Stimulated activated CD8-positive, alpha-beta memory T cell treated with anti-CD3 and anti-CD28 coated beads, Interleukin-2, amount 100 ng/mL, for 1 hour (primary cell): Measurements from ENCODE around the gene NEFH.
"Not testable (repeated sequence)": the region's sequence is repeated elsewhere in the genome, so short reads cannot be mapped to it uniquely, and the experiment has no call there.

Experiments
- DNase-seq, 2 donors: peaks; one replicate each; pipeline ENCODE4 v3.0.0-alpha.2; 2020; ENCODE audit warnings: low read depth in 2 of 2

NEFH gene

DNA sequence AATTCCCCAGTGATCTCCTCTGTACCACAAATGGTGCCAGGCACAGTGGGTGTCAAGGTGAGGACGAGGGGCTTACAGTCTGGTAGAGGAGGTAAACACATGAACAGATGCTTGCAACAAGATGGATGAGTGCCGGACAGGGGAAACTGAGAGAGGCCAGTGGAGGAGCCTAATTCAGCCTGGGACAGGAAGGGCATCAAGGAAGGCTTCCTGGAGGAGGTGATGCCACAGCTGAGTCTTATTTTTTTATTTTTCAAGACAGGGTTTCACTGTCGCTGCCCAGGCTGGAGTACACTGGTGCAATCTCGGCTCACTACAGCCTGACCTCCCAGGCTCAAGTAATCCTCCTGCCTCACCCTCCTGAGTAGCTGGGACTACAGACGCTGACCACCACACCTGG, 18.8 kb upstream of the NEFH start:
- DNase-seq, result no peak

DNA sequence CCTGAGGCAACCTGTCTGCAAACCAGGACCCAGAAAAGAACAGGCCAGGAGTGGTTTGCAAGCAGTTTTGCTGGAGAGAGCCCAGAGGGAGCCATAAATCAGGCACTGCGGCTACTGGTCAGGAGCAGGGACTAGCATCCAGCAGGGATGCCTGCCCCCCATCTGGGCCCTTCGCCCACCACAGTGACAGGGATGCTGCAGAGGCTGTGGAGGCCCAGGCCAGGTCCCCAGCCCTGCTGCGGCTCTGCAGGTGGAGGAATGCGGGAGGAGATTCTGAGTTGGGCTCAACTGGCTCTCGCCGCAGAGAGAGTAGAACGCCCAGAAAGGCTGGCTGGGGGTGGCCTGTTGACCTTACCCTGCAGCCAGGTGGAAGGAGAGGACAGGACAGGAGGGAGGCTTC, 16.4 kb upstream of the NEFH start:
- no peak for DNase-seq

DNA sequence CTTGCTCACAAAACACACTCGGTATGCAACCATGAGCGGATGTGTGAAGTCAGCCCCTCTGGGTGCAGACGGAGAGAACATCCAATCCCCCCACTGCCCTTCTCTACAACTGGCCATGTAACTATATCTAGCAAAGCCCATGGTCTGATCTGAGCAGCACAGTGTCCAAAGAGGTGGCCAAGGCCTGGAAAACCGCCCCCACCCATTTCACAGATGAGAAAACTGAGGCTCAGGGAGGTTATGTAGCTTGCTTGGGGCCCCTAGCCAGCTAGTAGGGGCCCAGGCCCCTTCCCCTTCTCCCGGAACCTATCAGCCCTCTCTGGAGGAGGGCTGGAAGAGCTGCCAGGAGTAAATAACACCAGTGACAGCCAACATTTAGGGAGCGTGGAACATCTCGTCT, 15.4 kb upstream of the NEFH start:
- DNase-seq, result no peak

DNA sequence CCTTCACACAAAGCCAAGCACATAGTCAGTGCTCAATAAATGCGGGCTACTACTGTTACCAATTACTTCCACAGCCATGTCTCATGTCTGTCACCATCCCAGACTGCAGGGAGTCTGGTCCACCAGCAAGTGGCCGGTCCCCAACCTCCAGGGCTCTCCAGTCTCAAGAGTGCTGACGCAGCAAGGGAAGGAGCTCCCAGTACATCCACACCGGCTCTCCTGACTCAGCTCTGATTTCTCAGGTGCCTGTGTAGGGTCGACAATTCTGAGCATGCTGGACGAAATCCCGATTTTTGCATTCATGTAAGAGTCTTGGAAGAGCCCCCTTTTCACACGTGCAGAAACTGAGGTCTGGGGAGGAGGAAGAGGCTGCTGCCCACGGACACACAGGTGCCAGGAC, 10.3 kb upstream of the NEFH start:
- no peak for DNase-seq

DNA sequence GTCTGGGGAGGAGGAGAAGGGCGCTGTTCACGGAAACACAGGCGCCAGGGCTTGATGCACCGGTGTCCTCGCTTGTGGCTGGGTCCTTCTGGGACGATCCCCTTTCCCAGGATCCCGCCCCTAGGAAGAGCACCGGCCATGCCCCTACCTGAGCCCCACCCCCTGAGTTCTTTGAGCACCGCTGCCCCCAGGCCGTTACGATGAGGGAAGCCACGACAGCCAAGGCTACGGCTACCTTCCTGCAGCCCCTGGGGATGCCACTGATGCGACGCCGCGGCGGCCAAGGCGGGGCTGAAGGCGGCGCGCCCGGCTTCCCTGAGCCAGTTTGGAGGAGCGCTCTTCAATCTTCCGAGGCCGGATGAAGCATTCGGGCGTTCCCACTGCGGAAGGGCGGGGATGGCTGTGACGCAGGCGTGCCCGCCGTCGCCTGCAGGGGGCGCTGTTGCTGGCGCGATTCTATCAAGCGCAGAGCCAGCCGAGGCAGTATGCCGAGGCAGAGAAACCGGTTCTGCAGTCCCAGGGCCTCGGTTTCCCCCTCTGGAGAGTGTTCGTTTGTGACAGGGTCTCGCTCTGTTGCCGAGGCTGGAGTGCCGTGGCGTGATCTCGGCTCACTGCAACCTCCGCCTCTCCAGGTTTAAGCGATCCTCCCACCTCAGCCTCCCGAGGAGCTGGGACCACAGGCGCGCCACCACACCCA, 9.7 kb upstream of the NEFH start:
- DNase-seq, result peak; percentile 26 to 36

DNA sequence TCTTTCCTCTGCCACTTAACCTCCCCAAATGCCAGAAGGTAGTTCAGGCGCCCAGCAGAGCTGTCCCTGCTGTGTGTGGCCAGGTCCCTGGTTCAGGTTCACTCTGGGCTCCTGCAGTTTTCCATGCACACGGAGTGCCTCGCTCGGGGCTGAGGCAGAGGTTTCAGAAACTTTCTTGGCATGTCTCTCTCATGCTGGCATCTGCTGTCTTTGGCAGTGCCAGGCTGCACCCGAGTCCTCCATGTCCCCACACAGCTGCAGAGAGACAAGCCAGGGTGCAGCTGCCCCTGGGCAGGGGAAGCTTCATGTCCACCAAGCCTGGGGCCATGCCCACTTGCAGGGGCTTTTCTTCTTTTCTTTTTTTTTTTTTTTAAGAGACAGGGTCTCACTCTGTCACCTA, 7.0 kb upstream of the NEFH start:
- no peak for DNase-seq

DNA sequence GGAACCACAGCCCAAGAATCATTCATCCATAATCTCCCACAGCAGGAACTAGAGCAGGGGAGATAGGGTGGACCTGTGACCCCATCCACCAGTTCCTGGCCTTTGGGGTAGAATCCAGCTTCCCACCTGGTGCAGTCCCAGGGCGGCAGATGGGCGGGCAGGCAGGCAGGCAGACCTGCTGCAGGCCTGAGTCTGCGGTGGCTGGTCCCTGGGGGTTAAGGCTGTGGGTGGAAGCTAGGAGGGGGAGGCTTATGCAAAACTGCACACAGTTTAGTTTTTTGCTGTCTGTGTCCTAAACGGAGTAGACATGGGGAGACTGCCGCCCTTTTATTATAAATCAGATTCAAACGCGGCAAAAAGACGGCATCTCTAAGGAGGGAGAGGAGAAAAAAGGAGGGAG, 4.5 kb upstream of the NEFH start:
- DNase-seq, result no peak

DNA sequence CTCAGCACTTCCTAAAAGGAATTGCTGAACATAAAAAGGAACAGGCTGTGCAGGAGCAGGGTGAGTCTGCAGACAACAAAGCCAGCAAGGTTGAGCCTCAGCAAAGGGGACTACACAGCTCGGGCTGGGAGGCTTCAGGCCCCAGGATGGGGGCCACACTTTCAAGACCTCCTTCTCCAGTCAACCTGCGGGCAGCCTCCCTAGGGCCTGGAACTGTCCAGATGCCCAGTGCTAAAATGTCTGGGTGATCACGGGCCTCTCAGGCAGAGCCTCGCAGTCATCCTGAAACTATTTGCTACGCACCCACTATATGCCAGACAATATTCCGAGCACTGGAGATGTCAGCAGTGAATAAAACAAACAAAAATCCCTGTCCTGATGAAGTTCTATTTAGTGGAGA, 3.9 kb upstream of the NEFH start:
- no peak for DNase-seq

DNA sequence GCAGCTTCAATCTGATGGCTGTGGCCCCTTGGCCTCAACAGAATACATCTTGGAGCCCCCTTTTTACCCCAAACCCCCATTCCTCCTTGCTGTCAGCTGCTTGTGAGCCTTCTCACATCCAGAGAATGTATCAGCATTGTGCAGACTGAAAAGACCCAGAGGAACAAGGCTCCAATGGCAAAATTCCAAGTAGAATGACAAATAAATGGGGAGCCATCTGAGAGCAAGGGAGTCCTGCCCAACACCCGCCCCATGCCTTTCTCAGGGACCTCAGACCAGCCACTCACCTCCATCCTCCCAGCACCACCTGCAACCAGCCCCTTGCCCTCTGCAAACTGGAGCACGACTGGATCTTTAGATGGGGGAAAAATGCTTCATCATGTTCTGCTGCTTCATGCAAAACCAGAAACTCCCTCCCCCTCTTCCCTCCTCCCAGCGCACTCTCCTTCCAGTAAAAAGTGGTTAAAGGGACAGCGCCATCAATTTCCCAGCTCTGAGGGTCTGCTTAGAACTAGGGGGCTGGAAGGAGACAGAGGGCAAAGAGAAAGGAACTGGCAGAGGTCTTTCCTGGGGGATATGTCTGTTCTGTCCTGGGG, 2.2 kb upstream of the NEFH start:
- no peak for DNase-seq

DNA sequence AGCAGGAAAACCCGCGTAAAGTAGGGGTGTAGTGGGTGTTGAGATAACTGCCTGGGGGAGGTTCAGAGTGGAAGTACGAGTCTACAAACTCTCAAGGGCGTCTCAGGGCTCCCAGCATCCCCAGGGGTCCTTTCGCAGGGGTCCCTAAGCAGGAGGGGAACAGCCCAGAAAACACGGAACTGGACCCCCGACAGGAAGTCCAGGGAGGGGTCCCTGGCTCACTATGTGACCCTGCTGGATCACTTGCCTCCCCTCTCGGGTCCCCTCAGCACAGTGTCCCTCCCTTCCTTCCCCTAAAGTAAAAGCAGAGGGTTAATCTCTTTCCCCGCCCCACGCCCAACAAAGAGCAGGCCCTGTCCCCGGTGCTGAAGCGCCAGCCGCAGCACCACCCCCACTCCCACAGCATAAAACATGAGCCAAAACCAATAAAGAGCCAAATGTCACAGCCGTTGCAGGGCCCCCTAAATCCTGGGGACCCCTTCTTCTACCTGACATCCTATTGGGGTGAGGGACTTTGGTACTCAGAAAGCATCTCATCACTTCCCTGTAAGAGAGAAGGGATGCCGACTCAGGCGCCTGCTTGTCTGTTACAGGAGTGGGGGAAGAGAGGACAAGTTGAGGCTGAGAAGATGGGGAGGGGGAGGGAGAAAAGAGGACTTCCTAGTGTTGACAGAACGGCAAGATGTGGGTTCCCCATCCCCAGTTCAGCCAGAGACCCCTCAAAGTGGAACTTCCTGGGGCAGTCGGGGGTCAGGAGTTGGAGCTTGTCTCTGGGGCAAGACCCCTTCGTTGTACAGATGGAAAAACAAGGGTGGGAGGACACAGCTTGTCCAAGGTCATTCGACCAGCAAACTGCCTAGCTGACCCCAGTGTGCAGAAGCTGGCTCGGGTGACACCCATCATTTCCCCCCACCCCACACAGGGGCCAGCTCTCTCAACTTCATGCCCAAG, 1.4 kb upstream of the NEFH start:
- DNase-seq, result no peak

DNA sequence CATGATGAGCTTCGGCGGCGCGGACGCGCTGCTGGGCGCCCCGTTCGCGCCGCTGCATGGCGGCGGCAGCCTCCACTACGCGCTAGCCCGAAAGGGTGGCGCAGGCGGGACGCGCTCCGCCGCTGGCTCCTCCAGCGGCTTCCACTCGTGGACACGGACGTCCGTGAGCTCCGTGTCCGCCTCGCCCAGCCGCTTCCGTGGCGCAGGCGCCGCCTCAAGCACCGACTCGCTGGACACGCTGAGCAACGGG, 169 bp downstream of the NEFH start:
- DNase-seq, result no peak

DNA sequence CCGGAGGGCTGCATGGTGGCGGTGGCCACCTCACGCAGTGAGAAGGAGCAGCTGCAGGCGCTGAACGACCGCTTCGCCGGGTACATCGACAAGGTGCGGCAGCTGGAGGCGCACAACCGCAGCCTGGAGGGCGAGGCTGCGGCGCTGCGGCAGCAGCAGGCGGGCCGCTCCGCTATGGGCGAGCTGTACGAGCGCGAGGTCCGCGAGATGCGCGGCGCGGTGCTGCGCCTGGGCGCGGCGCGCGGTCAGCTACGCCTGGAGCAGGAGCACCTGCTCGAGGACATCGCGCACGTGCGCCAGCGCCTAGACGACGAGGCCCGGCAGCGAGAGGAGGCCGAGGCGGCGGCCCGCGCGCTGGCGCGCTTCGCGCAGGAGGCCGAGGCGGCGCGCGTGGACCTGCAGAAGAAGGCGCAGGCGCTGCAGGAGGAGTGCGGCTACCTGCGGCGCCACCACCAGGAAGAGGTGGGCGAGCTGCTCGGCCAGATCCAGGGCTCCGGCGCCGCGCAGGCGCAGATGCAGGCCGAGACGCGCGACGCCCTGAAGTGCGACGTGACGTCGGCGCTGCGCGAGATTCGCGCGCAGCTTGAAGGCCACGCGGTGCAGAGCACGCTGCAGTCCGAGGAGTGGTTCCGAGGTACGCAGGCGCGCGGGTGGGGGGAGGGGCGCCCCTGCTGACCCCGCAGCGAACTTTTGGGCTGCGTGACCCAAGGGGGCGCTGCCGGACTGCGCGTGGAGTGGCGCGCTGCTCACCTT, 670 bp downstream of the NEFH start:
- DNase-seq, result no peak

DNA sequence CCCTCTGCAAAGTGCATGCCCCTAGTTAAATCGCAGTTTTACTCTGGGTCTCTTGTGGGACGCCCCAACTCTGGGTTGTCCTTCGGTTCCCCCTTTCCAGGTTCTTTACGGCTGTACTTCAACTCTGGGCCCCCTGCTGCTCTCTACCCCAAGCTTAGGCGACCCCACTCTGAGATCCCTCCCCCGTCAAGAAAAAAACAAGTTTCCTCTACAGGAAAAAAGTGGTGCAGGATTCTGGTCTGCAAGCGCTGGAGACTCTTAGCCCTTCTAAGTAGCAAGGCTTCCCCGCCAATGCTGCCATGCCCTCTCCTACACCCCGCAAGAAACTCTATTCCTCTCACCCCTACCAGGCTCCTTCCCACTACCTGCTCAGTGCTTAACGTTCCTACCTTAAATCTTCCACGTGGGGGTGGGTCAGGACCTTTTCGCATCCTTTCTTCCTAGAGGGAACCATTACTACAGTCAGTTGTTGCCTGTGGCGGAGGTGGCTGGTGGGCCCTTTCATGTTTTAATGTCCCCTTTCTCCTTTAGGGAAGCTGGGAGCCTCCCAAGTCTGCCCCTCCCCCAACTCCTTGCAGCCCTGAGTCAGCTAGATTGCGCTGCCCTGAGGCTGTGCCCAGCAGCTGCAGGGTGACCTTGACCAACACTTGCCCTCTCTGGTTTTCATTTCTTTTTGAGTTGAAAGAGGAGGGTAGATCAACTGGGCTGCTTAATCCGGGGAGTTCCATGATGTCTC, 1.4 kb downstream of the NEFH start:
- no peak for DNase-seq

DNA sequence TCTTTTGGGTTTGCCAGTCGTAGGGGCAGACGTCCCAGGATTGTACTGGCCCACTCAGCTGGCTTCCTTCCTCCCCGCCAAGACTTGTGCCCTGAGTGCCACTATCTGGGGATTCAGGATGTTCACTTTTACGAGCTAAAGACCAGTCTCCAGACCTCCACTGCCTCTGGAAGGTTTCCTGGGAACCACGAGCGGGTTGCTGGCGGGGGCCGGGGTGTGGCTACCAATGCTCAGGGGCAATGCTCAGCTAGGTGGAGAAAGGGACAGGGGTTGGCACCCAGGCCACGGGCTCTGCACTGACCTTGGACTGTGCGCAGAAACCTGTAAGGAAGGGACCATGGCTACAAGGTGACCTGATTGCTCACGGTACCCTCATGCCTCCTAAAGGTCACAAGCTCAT, 2.2 kb downstream of the NEFH start:
- no peak for DNase-seq

DNA sequence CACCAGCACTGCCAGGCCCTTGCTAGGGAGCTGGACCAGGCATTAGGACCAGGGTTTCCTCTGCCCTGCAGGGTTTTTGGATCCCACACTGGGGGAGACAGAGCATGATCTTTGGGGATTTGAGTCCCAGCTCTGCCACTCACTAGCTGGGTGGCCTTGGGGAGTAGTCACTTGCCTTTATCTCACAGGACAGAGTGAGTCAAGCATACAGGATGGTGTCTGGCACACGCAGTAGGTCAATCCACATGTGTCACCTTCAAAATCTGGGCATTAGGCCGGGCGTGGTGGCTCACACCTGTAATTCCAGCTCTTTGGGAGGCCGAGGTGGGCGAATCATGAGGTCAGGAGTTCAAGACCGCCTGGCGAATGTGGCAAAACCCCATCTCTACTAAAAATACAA, 2.7 kb downstream of the NEFH start:
- DNase-seq, result no peak

DNA sequence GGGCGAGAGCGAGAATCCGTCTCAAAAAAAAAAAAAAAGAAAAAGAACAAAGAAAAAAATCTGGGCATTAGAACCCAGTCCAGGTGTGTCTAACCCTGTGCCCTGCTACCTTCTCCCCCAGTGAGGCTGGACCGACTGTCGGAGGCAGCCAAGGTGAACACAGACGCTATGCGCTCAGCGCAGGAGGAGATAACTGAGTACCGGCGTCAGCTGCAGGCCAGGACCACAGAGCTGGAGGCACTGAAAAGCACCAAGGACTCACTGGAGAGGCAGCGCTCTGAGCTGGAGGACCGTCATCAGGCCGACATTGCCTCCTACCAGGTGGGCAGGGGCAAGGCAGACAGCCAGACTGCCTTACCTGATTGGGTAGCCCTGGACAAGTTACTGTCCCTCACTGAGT, 3.2 kb downstream of the NEFH start:
- DNase-seq, result no peak

DNA sequence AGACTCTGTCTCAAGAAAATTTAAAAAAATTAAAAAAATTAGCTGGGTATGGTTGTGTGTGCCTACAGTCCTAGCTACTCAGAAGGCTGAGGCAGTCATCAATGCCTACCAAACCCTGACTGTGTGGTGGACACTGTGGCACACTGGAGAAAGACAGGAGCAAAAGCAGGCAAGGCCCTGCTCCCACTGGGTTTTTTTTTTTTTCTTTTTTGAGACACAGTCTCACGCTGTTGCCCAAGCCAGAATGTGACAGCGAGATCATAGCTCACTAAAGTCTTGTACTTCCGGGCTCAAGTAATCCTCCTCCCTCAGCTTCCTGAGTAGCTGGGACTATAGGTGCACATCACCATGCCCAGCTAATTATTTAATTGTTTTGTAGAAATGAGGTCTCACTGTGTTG, 4.6 kb downstream of the NEFH start:
- DNase-seq, result no peak

DNA sequence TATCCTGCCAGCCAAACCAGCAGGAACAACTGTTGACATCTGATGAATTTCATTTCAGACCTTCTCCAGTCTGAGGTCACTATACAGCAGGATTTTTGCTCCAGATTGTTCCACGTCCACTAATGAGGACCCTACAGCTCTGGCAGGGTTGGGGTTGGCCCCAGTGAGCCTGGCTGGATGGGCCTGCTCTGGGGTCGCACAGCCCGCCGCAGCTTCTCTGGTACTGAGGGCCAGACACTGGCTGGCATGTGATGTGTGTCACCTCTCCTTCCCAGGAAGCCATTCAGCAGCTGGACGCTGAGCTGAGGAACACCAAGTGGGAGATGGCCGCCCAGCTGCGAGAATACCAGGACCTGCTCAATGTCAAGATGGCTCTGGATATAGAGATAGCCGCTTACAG, 5.4 kb downstream of the NEFH start:
- no peak for DNase-seq

DNA sequence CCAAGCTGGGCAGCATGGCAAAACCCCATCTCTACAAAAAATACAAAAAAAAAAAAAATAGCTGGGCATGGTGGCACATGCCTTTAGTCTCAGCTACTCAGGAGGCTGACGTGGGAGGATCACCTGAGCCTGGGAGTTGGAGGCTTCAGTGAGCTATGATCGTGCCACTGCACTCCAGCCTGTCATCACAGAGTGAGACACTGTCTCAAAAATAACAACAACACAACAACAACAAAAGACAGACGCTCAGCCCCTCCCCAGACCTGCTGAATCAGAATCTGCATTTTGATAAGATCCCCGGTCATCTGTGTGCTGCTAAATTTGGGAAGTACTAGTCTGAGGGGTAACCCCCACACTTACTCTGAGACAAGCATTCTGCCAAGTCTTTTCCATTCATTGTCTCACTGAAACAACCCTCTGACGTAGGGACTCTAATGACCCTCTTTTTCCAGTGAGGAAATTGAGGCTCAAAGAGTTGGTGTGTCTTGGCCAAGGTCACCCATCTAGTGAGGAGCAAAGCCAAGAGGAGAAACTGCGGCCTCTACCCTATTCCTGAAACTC, 7.5 kb downstream of the NEFH start:
- DNase-seq, result no peak

DNA sequence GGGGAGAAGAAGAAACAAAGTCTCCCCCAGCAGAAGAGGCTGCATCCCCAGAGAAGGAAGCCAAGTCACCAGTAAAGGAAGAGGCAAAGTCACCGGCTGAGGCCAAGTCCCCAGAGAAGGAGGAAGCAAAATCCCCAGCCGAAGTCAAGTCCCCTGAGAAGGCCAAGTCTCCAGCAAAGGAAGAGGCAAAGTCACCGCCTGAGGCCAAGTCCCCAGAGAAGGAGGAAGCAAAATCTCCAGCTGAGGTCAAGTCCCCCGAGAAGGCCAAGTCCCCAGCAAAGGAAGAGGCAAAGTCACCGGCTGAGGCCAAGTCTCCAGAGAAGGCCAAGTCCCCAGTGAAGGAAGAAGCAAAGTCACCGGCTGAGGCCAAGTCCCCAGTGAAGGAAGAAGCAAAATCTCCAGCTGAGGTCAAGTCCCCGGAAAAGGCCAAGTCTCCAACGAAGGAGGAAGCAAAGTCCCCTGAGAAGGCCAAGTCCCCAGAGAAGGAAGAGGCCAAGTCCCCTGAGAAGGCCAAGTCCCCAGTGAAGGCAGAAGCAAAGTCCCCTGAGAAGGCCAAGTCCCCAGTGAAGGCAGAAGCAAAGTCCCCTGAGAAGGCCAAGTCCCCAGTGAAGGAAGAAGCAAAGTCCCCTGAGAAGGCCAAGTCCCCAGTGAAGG, 9.2 kb downstream of the NEFH start:
- DNase-seq, result not testable (repeated sequence)

DNA sequence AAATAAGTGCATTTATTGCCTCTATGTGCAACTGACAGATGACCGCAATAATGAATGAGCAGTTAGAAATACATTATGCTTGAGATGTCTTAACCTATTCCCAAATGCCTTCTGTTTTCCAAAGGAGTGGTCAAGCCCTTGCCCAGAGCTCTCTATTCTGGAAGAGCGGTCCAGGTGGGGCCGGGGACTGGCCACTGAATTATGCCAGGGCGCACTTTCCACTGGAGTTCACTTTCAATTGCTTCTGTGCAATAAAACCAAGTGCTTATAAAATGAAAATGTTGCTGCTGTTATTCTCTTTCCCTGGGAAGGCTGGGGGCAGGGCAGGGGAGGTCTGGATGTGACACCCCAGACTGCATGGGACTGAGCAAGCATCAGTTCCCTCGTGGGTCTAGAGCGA, 11.0 kb downstream of the NEFH start:
- no peak for DNase-seq
